Esophagus squamous epithelium (tissue), 4 donors: ENCODE measurements around the gene GPR137.

Experiments
- POLR2A ChIP-seq, 4 donors: fragments of 450-650 bp; IDR thresholded peaks; one replicate each; pipeline ENCODE4 v1.6.1; 2017; ENCODE audit warnings: antibody characterized with exemption in 4 of 4, mild to moderate bottlenecking in 4 of 4, moderate library complexity in 3 of 4
- TF ChIP-seq, protein P1 (sequence below), 6 experiments: fragments of 450-650 bp in 4 of 6; fragments of 200-600 bp in 2 of 6; sonication (generic) in 2 of 6; IDR thresholded peaks; one replicate each; pipeline ENCODE4 v1.5.1; 2016 to 2019; ENCODE audit warnings: antibody characterized with exemption in 6 of 6, mild to moderate bottlenecking in 4 of 6, moderate library complexity in 4 of 6

DNA sequence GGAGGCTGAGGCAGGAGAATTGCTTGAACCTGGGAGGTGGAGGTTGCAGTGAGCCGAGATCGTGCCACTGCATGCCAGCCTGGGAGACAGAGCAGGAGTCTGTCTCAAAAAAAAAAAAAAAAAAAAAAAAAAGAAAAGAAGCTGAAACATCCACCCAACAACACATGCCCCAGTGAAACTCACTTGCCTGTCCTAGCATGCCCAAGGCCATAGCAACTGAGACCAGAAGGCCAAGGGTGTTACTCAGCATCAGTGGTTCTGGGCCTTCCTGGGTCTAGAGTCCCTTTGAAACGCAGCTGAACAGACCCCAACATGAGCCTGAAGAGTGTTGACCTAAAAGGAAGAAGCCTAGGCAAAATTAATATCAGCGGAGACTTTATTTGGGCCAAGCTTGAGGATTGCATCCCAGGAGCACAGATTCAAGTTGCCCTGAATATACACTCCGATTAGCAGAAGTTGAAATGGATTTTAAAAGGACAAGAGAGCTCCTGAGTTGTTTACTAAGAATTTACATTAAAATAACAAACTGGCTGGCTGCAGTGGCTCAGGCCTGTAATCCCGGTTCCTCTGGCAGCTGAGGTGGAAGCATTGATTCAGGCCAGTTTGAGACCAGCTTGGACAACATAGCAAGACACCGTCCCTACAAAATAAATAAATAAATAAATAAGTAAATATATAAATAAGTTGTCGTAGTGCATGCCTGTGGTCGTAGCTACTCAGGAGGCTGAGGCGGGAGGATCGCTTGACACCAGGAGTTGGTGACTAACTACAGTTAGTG, 39.2 kb downstream of the GPR137 start:
- TF ChIP-seq, protein P1, sequence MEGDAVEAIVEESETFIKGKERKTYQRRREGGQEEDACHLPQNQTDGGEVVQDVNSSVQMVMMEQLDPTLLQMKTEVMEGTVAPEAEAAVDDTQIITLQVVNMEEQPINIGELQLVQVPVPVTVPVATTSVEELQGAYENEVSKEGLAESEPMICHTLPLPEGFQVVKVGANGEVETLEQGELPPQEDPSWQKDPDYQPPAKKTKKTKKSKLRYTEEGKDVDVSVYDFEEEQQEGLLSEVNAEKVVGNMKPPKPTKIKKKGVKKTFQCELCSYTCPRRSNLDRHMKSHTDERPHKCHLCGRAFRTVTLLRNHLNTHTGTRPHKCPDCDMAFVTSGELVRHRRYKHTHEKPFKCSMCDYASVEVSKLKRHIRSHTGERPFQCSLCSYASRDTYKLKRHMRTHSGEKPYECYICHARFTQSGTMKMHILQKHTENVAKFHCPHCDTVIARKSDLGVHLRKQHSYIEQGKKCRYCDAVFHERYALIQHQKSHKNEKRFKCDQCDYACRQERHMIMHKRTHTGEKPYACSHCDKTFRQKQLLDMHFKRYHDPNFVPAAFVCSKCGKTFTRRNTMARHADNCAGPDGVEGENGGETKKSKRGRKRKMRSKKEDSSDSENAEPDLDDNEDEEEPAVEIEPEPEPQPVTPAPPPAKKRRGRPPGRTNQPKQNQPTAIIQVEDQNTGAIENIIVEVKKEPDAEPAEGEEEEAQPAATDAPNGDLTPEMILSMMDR (IDR thresholded peaks at IDR 0.05) = no peak
- TF ChIP-seq POLR2A (IDR thresholded peaks at IDR 0.05) = no peak
